Ammon's horn (tissue), 1 donor: Measurements from ENCODE around the gene GKN2.

Source experiments
- DNase-seq: peaks from one replicate; pipeline ENCODE4 v3.0.0-alpha.2; 2016; ENCODE audit warnings: low spot score

GKN2 gene

GRCh38 chr2:68952887-68953521 lies at the start of gene GKN2:
GKN2 (minus strand) TSS chr2:68952893; CDS start chr2:68952861, 32 bp downstream.
- no peak for DNase-seq

GRCh38 chr2:69001879-69002278 lies 49.2 kb upstream of the GKN2 start:
- DNase-seq: no peak

- no peak for DNase-seq
These were observed 44.7 kb upstream of the GKN2 start for GRCh38 chr2:68997401-68997800.

GRCh38 chr2:68995916-68996315 lies 43.2 kb upstream of the GKN2 start:
- DNase-seq: no peak

- no peak for DNase-seq
These were observed 42.2 kb upstream of the GKN2 start for GRCh38 chr2:68994864-68995263.

- DNase-seq: no peak
These were observed 41.0 kb upstream of the GKN2 start for GRCh38 chr2:68993660-68994059.

- no peak for DNase-seq
These were observed 40.2 kb upstream of the GKN2 start for GRCh38 chr2:68992933-68993332.

- no peak for DNase-seq
These were observed 39.6 kb upstream of the GKN2 start for GRCh38 chr2:68992341-68992740.

- DNase-seq: no peak
These were observed 36.3 kb upstream of the GKN2 start for GRCh38 chr2:68989035-68989434.

- peak; percentile 34 for DNase-seq
These were observed 34.4 kb upstream of the GKN2 start for GRCh38 chr2:68987021-68987503.

GRCh38 chr2:68980956-68981355 lies 28.3 kb upstream of the GKN2 start:
- DNase-seq: no peak

- no peak for DNase-seq
These were observed 25.4 kb upstream of the GKN2 start for GRCh38 chr2:68978098-68978497.

GRCh38 chr2:68977453-68977852 lies 24.8 kb upstream of the GKN2 start:
- no peak for DNase-seq

GRCh38 chr2:68975844-68976243 lies 23.2 kb upstream of the GKN2 start:
- DNase-seq: no peak

- DNase-seq: no peak
These were observed 22.4 kb upstream of the GKN2 start for GRCh38 chr2:68974946-68975665.

GRCh38 chr2:68974251-68974650 lies 21.6 kb upstream of the GKN2 start, which contains the start of gene GKN1:
GKN1 (plus strand) TSS chr2:68974636; CDS start chr2:68974678, 42 bp downstream.
- DNase-seq: no peak

GRCh38 chr2:68971591-68972231 lies 19.0 kb upstream of the GKN2 start:
- no peak for DNase-seq

GRCh38 chr2:68970566-68971265 lies 18.0 kb upstream of the GKN2 start:
- DNase-seq: no peak

GRCh38 chr2:68969736-68970490 lies 17.2 kb upstream of the GKN2 start:
- DNase-seq: no peak

- no peak for DNase-seq
These were observed 15.5 kb upstream of the GKN2 start for GRCh38 chr2:68968221-68968620.

GRCh38 chr2:68964282-68964681 lies 11.6 kb upstream of the GKN2 start:
- DNase-seq: no peak

- DNase-seq: no peak
These were observed 8.7 kb upstream of the GKN2 start for GRCh38 chr2:68961380-68961779.
